ENCODE measurements around the gene LAIR2.

GRCh38 chr19:54477650-54478049, 25.0 kb upstream of the LAIR2 start:
- TF ChIP-seq POLR2A (IDR thresholded peaks at IDR 0.05; ENCODE audit: low read depth, low read length): no peak
- no peak for TF ChIP-seq POLR2AphosphoS5 (IDR thresholded peaks at IDR 0.05; ENCODE audit: low read depth, low read length)
- no peak for TF ChIP-seq SPI1 (IDR thresholded peaks at IDR 0.05; ENCODE audit: low read depth, low read length)
- no peak for TF ChIP-seq POU2F2 (IDR thresholded peaks at IDR 0.05; ENCODE audit: low read depth, low read length)
- TF ChIP-seq TAF1 (IDR thresholded peaks at IDR 0.05; ENCODE audit: low read depth, low read length): no peak
